GM18526 (cell line): ENCODE data around the gene ABLIM2.

Experiments used
- POLR2A ChIP-seq: IDR thresholded peaks from 3 replicates; pipeline ENCODE4 v1.6.1; 2011; ENCODE audit not compliant: insufficient read length; ENCODE audit errors: extremely low read depth

Gene ABLIM2

DNA sequence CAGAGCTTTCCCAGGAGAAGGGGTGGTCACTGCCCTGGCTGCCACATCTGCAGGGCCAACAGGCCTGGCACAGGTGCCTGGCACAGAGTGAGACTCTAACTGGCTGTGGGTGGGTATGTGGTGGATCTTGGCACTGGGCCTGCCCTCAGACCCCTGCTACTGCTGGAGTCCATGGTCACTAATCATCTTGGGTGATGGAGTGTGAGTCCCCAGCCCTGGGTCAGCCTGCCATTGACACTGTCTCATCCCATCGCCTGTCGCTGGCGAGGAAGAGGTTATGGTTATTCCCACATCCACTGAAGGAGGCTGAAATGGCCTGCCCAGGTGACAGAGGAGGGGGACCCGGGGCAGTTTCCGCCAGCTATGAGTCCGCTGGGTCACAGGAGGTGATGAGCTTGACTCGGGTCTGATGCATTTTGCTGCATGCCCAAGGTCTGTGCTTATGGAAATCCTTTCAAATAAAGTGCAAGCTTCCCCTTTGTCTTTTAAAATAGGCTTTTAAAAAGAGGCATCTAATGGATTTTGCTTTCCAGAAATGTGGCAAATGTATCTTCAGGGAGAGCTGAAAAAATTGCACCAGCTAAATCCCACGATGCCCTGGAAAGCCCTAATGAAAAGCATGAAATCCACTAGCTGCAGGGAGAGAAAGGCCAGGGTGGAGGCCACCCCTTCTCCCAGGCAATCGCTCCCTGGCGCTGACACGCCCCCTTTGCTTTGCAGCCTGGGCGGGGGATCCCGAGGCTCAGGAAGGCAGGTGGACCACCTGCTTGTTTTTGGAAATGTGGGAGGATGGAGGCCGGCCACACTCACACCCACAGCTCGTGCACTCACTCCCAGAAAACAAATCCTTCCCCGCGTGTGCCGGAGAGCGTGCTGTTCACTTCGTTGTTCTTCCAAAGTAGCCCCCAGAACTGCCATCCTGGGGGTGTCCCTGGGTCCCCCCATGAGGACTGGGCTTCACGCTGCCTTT is 54.9 kb downstream of the ABLIM2 start:
- no peak for TF ChIP-seq POLR2A

DNA sequence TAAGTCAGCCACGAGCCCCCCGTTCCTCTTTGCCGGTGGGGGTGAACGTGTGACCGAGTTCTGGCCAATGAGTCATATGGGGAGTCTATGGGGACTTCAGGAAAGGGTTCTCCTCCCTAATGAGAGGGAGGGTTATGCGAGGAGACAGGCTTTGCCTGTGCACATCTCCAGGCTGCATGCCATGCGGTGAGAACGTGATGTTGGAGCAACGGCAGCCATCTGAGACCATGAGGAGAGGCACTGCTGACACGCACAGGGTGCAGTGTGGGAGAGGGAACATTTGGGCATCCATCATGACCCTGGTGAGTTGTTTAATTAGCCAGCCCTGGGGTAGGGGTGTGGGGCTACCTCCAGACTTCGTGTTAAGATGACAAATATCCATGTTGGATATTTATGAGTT is 55.8 kb downstream of the ABLIM2 start:
- no peak for TF ChIP-seq POLR2A

DNA sequence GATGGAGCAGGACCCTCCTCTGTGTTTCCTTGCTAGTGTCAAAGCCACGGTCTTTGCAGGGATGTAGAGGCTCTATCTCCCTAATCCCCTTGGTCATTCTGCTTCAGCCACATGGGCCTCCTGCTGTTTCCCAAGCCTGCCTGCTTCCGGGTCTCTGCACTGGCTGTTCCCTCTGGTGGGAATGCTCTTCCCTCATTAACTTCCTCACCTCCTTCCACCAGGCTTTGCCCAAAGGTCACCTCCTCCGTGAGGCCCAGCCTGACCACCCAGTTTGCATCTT is 56.6 kb downstream of the ABLIM2 start:
- no peak for TF ChIP-seq POLR2A

DNA sequence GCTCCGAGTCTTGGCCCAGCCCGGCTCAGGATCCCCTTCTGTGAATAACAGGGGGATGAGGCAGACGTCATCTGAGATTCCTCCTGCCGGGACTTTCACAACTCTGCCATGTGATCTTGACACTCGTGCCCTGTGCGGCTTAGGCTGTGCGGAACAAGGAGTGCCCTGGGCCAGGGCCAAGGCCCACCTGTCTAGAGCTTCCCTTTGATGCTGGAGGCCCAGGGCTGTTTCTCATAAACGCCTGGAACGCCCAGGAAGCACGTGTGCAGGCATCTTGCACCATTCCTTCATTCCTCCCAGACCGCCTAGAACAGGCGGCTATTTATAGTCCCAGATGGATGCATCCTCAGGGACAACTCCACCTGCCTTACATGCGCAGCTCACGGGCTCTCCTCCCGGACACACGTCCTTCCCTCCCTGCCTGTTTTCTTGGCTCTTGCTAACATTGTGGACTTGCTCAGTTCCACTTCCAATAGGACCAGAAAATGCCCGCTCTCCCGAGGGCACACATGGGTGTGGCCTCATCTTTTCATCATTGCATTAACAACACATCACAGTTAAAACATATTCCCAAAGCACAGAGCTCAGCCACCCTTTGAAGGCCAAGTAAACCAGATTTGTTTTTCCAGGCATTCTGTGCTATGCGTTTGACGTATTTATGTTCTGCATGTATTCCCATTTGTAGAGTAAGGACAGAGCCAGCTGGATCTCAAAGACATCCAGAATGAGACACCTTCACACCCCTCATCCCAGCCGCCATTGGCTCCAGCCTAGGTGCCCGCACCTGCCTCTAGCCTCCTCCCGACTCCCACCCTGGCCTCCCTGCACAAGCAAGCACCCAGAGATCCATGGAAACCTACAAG is 57.2 kb downstream of the ABLIM2 start:
- no peak for TF ChIP-seq POLR2A

DNA sequence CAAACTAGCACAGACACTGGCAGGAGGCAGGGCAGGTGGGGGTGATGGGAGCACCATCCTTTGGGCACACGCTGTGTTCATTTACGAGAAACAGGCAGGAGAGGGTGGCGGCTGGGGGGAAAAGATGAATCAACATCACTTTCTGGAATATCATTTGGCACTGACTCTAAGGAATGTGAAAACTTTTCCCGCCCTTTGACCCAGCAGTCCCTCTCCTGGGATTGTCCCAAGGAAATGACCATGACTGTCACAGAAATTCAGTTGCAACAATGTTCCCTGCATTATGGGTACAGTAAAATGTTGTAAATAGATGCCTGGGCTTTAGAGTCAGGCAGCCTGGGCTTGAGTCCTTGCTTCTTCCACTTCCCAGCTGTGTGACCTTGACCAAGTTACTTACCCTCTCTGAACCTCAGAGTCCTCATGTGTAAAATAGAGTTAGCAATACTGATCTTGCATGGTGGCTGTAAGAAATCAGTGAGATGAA is 58.6 kb downstream of the ABLIM2 start:
- no peak for TF ChIP-seq POLR2A

DNA sequence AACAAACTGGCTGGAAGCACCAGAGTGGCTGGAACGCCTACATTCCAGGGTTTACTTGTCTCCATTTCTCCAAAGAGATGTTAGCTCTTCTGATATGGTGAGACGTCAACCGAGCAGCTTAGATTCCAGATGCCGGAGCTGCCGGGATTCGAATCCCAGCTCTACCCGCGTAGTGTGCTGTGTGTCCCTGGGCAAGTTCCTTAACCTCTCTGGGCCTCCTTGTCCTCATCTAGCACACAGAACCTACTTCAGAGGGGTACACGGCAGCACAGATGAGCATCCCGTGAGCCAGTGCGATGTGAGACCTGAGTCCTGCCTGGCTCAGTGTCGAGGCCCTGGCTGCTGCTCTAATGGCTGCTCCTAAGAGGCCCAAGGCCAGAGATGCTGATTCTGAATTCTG is 60.1 kb downstream of the ABLIM2 start:
- no peak for TF ChIP-seq POLR2A

DNA sequence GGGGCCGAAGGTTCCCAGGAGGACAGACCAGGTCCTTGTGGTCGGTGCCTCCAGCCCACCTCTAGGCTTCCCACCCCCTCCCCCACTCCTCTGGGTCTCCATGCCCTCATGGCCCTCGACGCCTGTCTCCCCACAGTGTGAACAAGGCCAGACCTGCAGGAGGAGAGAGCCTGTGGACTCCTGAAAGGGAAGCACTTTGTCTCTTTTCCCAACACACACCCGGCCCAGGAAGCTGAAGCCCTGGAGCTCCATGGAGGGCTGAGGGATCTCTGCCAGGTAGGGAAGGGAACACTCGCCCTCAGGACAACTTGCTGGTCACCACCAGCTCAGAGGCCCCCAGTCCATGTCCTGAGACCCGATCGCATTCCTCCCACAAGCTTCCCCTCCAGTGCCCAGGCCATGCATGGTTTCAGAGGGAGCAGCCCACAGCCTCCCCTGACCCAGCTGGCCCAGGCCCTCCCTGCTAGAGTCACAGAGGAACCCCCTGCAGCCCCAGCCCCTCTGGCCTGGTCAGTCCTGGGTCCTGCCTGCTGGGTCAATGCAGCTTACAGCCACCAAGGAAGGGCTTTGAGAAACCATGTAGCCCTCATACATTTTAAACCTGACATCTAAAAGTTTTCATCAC is 60.8 kb downstream of the ABLIM2 start:
- TF ChIP-seq POLR2A: no peak

DNA sequence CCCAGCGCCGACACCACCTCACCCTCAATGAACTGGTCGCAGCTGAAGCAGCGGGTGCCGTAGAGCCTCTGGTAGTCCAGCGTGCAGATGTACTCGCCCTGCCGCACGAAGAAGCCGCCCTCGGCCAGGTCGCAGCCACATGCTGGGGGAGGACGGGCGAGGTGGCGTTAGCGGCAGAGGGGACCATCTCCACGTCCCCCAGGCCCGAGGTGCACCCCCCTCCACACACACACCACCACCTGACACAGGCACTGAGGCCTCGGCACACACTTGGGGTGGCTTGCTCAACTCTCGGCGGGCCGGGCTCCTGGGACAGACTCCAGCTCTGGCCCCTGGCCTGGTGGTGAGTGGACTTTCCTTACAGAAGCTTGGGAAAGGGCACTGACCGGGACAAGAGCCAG is 61.5 kb downstream of the ABLIM2 start:
- TF ChIP-seq POLR2A: no peak

DNA sequence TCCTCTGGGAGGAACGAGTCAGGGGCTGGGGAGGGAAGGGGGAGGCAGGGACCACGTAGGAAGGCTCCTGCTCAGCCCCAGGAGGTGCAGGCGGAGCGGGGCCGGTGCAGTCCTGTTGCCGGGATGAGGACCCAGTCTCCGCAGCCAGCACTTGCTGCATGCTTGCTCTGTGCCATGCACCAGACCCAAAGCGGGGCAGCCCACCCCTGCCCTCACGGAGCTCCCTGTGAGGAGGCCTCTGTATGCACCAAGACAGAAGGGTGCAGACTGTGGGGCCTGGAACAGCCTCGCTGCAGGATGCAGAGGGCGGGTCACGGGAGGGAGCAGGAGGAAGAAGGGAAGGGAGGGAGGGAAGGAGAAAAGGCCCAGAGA is 61.9 kb downstream of the ABLIM2 start:
- TF ChIP-seq POLR2A: no peak

DNA sequence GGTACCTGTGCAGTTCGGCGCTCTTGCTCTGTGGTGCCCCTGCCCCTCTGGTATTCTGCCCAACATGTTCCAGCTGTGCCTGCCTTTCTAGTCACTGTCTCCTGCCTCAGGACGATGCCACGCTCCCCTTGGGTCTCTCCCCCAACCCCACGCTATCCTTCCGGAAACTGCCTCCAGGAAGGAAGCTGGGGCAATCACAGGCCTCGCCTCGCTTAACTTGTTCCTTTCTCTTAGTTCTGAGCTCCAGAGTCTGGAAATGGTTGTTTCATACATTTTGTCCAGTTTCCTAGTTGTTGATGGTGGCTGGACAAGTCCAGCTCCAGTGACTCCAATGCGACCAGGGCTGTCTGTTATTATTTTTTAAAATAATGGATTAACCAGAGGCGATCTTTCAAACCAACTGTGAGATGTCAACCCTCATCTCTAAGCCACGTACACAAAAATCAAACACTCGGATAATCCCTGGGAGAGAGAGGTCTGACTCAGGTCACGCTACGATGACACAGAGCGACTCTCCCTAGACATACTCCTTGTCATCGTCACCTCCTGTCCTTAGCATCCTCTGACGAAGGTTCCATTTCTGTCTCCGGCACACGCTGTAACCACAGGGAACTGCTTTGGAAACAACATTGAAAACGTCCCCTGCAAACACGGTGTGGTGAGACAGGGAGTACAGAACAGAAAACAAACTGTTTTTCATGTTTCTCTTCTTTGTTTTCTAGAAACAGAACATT is 62.5 kb downstream of the ABLIM2 start:
- TF ChIP-seq POLR2A: no peak

DNA sequence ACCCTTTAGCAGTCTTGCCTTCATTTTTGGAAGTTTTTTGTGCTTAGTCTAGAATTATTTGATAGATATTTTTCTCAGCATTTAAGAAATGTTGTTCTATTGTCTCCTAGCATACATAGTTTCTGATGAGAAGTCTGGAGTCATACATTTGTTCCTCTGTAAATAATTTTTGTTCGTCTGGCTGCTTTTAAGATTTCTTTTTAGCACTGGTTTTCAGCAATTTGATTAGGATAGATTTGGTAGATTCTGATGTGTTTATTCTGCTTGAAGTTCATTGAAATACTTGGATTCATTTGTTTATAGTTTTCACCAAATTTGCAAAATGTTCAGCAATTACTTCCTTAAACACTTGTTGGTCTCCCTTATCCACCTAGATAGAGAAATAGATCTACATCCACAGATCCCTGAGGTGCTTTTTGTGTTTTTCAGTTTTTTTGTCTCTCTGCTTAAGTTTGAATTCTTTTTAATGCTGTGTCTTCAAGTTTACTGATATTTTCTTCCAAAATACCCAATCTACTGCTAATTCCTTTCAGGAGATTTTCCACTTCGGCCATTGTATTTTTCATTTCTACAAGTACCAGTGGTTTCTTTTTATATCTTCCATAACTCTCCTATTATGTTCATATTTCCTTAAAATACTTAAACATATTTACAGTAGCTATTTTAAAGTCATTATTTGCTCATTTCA is 64.9 kb downstream of the ABLIM2 start:
- TF ChIP-seq POLR2A: no peak

DNA sequence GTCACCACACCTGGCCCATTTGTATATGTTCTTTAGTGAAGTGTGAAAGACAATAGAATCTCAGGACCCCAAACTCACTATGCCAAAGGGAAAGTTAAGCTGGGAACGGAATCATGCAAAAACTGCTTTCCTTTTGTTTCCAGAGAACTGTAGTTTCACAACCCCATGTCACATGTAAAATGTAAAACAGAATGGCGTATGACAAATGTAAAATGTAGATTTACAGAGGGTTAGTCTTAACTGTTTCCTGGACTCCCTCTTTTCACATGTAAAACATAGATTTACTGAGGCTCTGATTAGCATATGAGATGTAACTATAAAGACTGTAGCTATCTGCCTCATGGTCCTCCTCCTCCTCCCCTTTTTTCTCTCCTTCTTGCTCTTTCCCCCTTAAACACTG is 66.3 kb downstream of the ABLIM2 start:
- TF ChIP-seq POLR2A: no peak

DNA sequence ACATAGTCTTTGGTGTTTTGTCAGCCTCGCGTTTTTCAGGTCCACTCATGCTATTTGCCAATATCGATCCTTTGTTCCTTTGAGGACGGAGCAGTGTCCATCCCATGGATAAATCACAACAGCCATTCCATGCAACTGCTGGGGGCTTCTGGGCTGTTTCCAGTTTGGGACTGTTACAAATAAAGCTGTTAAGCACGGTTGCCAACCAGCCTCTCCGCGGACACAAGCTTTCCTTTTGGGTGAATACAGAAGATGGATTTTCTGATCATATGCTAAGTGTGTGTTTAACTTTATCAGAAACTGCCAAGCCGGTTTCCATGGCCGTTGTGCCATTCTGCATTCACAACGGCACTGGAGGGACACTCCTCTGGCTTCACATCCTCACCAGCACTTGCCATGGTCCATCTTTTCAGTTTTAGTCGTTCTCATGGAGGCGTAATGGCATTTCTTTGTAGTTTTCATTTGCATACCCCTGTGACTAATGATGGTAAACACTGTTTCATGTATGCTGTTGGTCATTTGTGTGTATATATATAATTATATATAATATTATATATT is 67.8 kb downstream of the ABLIM2 start:
- TF ChIP-seq POLR2A: no peak

DNA sequence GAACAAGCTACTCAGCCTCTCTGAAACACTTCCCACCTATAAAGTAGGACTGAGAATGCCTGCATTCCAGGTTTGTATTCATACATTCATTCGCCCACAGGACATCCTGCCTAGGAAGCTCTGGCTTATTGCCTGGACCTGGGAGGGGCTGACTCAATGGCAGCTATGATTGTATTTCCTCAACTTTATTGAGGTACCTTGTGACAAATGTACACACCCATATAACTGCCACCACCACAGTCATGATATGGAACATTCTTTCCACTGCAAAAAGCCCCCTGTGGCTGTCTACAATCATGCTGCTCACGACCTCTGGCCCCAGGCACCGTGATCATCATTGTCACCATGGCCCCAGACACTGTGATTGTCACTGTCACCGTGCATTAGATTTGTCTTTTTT is 68.3 kb downstream of the ABLIM2 start:
- TF ChIP-seq POLR2A: no peak
